GM12878 (cell line): Measurements from ENCODE around the gene EIF2S3B. TPM values are rescaled to one million over a fixed set of nuclear protein-coding genes. Genes with fewer than 3 reads are reported as not detected.

Source experiments
- ATAC-seq: fragments of 200-7000 bp; cut with Tn5 transposase; 3 replicates; pipeline ENCODE4 v1.9.1; 2020; ENCODE audit warnings: mild to moderate bottlenecking, moderate library complexity
- BruUV-seq: library from RNA; stranded (reverse); fragments of 400-500 nt; replicated peaks from 2 replicates; lab custom pipeline; 2021; lab: Mats Ljungman, UMichigan
- CTCF ChIA-PET: fragments of 300-600 bp; sonication (Branson Sonifier 250); formaldehyde crosslinking; extraction: SDS; loops from one replicate; lab custom pipeline; 2021; ENCODE audit warnings: inconsistent platforms; lab: Yijun Ruan, JAX
- POLR2A ChIA-PET: fragments of 350-600 bp; formaldehyde crosslinking; extraction: SDS; loops from one replicate; lab custom pipeline; 2021; ENCODE audit warnings: inconsistent platforms; lab: Charles Lee
- RAD21 ChIA-PET: fragments of 300-600 bp; sonication (Branson Sonifier 250); formaldehyde crosslinking; loops from one replicate; lab custom pipeline; 2023; ENCODE audit warnings: antibody characterized with exemption; ENCODE audit not compliant: unreplicated experiment; lab: Charles Lee
- SMC1A ChIA-PET: fragments of 300-600 bp; sonication (Branson Sonifier 250); formaldehyde crosslinking; loops from one replicate; lab custom pipeline; 2023; ENCODE audit not compliant: unreplicated experiment, uncharacterized antibody; lab: Charles Lee
- DNase-seq: peaks from one replicate; pipeline ENCODE4 v3.0.0-alpha.2; 2011; ENCODE audit warnings: low read depth, low spot score
- FAIRE-seq: peaks from 3 replicates; lab custom pipeline; 2011; peaks lifted over from hg19 to GRCh38; lab: Jason Lieb, UNC
- H2AFZ ChIP-seq: 2 replicates; pipeline ENCODE4 v1.6.0; 2011; ENCODE audit warnings: low read depth, low read length, control low read depth; ENCODE audit not compliant: control insufficient read depth
- H3K27ac ChIP-seq: 2 replicates; pipeline ENCODE4 v1.5.1; 2011; ENCODE audit warnings: control low read depth; ENCODE audit not compliant: control insufficient read depth, insufficient read depth
- H3K27me3 ChIP-seq, 2 experiments: replicated peaks in 1 of 2; 2 replicates each; pipeline versions ENCODE4 v1.6.0 to v1.6.1; 2011; ENCODE audit warnings: low read length in 1 of 2; ENCODE audit not compliant: control insufficient read depth in 2 of 2, insufficient read depth in 2 of 2
- H3K36me3 ChIP-seq, 2 experiments: 2 replicates each; pipeline ENCODE4 v1.5.1; 2011; ENCODE audit warnings: low read length in 1 of 2; ENCODE audit not compliant: control insufficient read depth in 2 of 2, insufficient read depth in 2 of 2
- H3K4me1 ChIP-seq: 2 replicates; pipeline ENCODE4 v1.6.1; 2011; ENCODE audit warnings: mild to moderate bottlenecking, low read length, moderate library complexity, mixed read lengths; ENCODE audit not compliant: control insufficient read depth, insufficient read depth
- H3K4me2 ChIP-seq: 2 replicates; pipeline ENCODE4 v1.6.0; 2011; ENCODE audit warnings: control low read depth; ENCODE audit not compliant: control insufficient read depth, insufficient read depth
- H3K4me3 ChIP-seq: fragments of 200-600 bp; sonication (generic); 2 replicates; pipeline ENCODE4 v1.5.1; 2016
- H3K79me2 ChIP-seq: 2 replicates; pipeline ENCODE4 v1.6.0; 2011; ENCODE audit warnings: low read length; ENCODE audit not compliant: control insufficient read depth, insufficient read depth
- H3K9ac ChIP-seq: 2 replicates; pipeline ENCODE4 v1.8.0; 2011; ENCODE audit warnings: low read length, control low read depth, mixed read lengths; ENCODE audit not compliant: control insufficient read depth, insufficient read depth
- H3K9me3 ChIP-seq: replicated peaks from 3 replicates; pipeline ENCODE4 v1.5.1; 2011; ENCODE audit warnings: mild to moderate bottlenecking, low read length; ENCODE audit not compliant: control insufficient read depth, insufficient read depth
- H4K20me1 ChIP-seq: 2 replicates; pipeline ENCODE4 v1.6.0; 2011; ENCODE audit not compliant: control insufficient read depth, insufficient read depth
- CREM ChIP-seq: IDR thresholded peaks from 2 replicates; pipeline ENCODE4 v1.6.1; 2014; ENCODE audit warnings: antibody characterized with exemption, low read depth
- JUNB ChIP-seq: IDR thresholded peaks from 2 replicates; pipeline ENCODE4 v1.6.1; 2016; ENCODE audit warnings: antibody characterized with exemption, mild to moderate bottlenecking
- MEF2B ChIP-seq: fragments of 450-650 bp; IDR thresholded peaks from 2 replicates; pipeline ENCODE4 v1.6.1; 2018; ENCODE audit warnings: mild to moderate bottlenecking, moderate library complexity; ENCODE audit not compliant: partially characterized antibody, poor library complexity, severe bottlenecking
- SIX5 ChIP-seq: IDR thresholded peaks from 2 replicates; pipeline ENCODE4 v1.6.1; 2011; ENCODE audit warnings: mild to moderate bottlenecking, low read depth, low read length, moderate library complexity; ENCODE audit not compliant: severe bottlenecking
- SMARCA5 ChIP-seq: fragments of 450-650 bp; IDR thresholded peaks from 2 replicates; pipeline ENCODE4 v1.6.1; 2017; ENCODE audit warnings: mild to moderate bottlenecking
- SREBF2 ChIP-seq: IDR thresholded peaks from 2 replicates; pipeline ENCODE4 v1.6.1; 2012; ENCODE audit warnings: mild to moderate bottlenecking, low read length
- STAT1 ChIP-seq: fragments of 450-650 bp; conservative IDR thresholded peaks from 2 replicates; pipeline ENCODE4 v1.6.1; 2014; ENCODE audit warnings: antibody characterized with exemption, mild to moderate bottlenecking
- ZNF274 ChIP-seq: IDR thresholded peaks from one replicate; pipeline ENCODE4 v1.8.0; 2011; ENCODE audit not compliant: insufficient read length, insufficient read depth
- ZNF384 ChIP-seq: IDR thresholded peaks from 2 replicates; pipeline ENCODE4 v1.6.1; 2012; ENCODE audit warnings: low read depth, mild to moderate bottlenecking, low read length, improper control_type of control experiment, borderline replicate concordance
- WGBS: methylation state at CpG from one replicate; pipeline ENCODE4 v1.1.6; 2016; ENCODE audit warnings: low lambda C conversion rate; ENCODE audit not compliant: insufficient replicate concordance, insufficient coverage; ENCODE audit errors: missing lambda C conversion rate; 5-methylcytosine and 5-hydroxymethylcytosine counted together
- in situ Hi-C: fragments of 300-500 bp; cut with MboI; formaldehyde crosslinking; loops from 9 replicates; pipeline ENCODE4 v1.14.3; 2018; ENCODE audit warnings: mixed read lengths
- intact Hi-C: fragments of 100-400 bp; cut with micrococcal nuclease; formaldehyde crosslinking; loops from one replicate; pipeline ENCODE4 v1.14.2; 2022; ENCODE audit not compliant: unreplicated experiment
- polyA plus RNA-seq, 11 experiments: library from polyadenylated mRNA; depleted of rRNA in 4 of 11; unstranded in 6 of 11; stranded (reverse) in 5 of 11; fragments of >200 nt; fragmentation: Nextera tagmentation in 4 of 11; fragmentation: Illumina TruSeq in 1 of 11; extraction: Ambion mirVana in 4 of 11; extraction: Trizol in 1 of 11; gene quantifications; 1 replicate in 1 of 11; 2 replicates in 10 of 11; pipeline versions ENCODE4 v1.2.1 to v1.2.3, GENCODE V29; 2011 to 2016; ENCODE audit warnings: inconsistent platforms in 2 of 11, missing spikeins in 2 of 11, low read depth in 1 of 11
- total RNA-seq, 4 experiments: library from RNA; depleted of rRNA in 3 of 4; stranded (reverse); fragments of >200 nt in 3 of 4; fragmentation: Illumina TruSeq in 1 of 4; extraction: Trizol in 1 of 4; gene quantifications; 2 replicates each; pipeline versions ENCODE4 v1.2.1 to v1.2.3, GENCODE V29; 2013 to 2021
- TF ChIP-seq, protein P1 (sequence below): IDR thresholded peaks from 2 replicates; pipeline ENCODE4 v1.6.1; 2012; ENCODE audit warnings: improper control_type of control experiment, low read depth, low read length; ENCODE audit not compliant: insufficient replicate concordance
- TF ChIP-seq, protein P2 (sequence below): IDR thresholded peaks from 2 replicates; pipeline ENCODE4 v1.6.1; 2011; ENCODE audit warnings: mild to moderate bottlenecking, low read depth, low read length, moderate library complexity; ENCODE audit not compliant: insufficient replicate concordance
- TF ChIP-seq, protein P3 (sequence below): fragments of 450-650 bp; IDR thresholded peaks from 2 replicates; pipeline ENCODE4 v1.6.1; 2018; ENCODE audit warnings: borderline replicate concordance, mild to moderate bottlenecking; ENCODE audit not compliant: partially characterized antibody
- TF ChIP-seq, protein P4 (sequence below): fragments of 450-650 bp; IDR thresholded peaks from 2 replicates; pipeline ENCODE4 v1.6.1; 2017; ENCODE audit warnings: mild to moderate bottlenecking, low read depth, inconsistent platforms; ENCODE audit not compliant: poor library complexity, severe bottlenecking

EIF2S3B gene
- total and polyA plus RNA-seq, 10 of the 15 experiments (the other 5 are each of a cell fraction or from before 2014, with no cell fraction given) = 0.18 to 2.2 (median 1.4) TPM; not detected in 1

DNA sequence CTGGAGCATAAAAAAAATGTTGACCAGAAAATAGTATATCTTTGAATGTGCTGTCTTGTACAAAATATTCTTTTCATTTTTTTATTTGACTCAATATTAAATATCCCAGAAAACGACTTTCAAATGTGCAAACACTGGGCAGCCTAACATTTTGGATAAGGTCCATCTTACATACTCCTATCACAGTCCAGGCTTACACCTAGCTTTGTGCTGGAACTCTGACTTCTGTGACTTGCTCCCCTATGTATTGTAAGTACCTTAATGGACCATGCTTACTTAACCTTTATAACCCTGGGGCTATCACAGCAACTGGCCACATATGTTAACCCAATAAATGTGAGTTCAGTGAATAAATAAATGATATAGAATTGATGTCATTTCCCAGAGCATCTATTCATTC is 7.6 kb upstream of the EIF2S3B start:
- Histone ChIP-seq H3K27ac (no peak overlapping the region), H3K9me3 (no peaks in the 10 kb centered on the region; the same call in 2 of the 3 replicates), H3K27me3 (no peaks in the 10 kb centered on the region), H3K79me2 (no peaks in the 10 kb centered on the region), H3K9ac (no peak overlapping the region), H3K4me2 (no peak overlapping the region), H3K4me1 (no peaks in the 10 kb centered on the region), H3K36me3 (no peaks in the 10 kb centered on the region), H4K20me1 (no peaks in the 10 kb centered on the region), H2AFZ (no peak overlapping the region), H3K4me3 (no peak overlapping the region)
- WGBS = 0% methylated on average over 1 of the region's 1 CpG
- POLR2A ChIA-PET = no interaction called here
- CTCF ChIA-PET = no interaction called here
- BruUV-seq = no TSS peak
- RAD21 ChIA-PET = no interaction called here
- SMC1A ChIA-PET = interaction anchor here (0.7 to 1.9 kb wide), 3 partner anchors 8 to 171 kb away, joined by 3 to 4 read pairs (median 3); no protein-coding TSS in a partner anchor
- ATAC-seq = peak; percentile 18; the same call in 1 of the 3 replicates
- no peak for DNase-seq
- no peak for FAIRE-seq
- in situ Hi-C loops (no loop called here), intact Hi-C loops (loop anchor here (5.0 kb wide), 1 partner anchor 59 kb away; no protein-coding TSS in a partner anchor)
- TF ChIP-seq, protein P1, sequence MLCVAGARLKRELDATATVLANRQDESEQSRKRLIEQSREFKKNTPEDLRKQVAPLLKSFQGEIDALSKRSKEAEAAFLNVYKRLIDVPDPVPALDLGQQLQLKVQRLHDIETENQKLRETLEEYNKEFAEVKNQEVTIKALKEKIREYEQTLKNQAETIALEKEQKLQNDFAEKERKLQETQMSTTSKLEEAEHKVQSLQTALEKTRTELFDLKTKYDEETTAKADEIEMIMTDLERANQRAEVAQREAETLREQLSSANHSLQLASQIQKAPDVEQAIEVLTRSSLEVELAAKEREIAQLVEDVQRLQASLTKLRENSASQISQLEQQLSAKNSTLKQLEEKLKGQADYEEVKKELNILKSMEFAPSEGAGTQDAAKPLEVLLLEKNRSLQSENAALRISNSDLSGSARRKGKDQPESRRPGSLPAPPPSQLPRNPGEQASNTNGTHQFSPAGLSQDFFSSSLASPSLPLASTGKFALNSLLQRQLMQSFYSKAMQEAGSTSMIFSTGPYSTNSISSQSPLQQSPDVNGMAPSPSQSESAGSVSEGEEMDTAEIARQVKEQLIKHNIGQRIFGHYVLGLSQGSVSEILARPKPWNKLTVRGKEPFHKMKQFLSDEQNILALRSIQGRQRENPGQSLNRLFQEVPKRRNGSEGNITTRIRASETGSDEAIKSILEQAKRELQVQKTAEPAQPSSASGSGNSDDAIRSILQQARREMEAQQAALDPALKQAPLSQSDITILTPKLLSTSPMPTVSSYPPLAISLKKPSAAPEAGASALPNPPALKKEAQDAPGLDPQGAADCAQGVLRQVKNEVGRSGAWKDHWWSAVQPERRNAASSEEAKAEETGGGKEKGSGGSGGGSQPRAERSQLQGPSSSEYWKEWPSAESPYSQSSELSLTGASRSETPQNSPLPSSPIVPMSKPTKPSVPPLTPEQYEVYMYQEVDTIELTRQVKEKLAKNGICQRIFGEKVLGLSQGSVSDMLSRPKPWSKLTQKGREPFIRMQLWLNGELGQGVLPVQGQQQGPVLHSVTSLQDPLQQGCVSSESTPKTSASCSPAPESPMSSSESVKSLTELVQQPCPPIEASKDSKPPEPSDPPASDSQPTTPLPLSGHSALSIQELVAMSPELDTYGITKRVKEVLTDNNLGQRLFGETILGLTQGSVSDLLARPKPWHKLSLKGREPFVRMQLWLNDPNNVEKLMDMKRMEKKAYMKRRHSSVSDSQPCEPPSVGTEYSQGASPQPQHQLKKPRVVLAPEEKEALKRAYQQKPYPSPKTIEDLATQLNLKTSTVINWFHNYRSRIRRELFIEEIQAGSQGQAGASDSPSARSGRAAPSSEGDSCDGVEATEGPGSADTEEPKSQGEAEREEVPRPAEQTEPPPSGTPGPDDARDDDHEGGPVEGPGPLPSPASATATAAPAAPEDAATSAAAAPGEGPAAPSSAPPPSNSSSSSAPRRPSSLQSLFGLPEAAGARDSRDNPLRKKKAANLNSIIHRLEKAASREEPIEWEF = no peak
- no peak for TF ChIP-seq ZNF384
- TF ChIP-seq MEF2B = no peak
- TF ChIP-seq, protein P2, sequence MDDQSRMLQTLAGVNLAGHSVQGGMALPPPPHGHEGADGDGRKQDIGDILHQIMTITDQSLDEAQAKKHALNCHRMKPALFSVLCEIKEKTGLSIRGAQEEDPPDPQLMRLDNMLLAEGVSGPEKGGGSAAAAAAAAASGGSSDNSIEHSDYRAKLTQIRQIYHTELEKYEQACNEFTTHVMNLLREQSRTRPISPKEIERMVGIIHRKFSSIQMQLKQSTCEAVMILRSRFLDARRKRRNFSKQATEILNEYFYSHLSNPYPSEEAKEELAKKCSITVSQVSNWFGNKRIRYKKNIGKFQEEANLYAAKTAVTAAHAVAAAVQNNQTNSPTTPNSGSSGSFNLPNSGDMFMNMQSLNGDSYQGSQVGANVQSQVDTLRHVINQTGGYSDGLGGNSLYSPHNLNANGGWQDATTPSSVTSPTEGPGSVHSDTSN = no peak
- no peak for TF ChIP-seq JUNB
- no peak for TF ChIP-seq CREM
- TF ChIP-seq, protein P3, sequence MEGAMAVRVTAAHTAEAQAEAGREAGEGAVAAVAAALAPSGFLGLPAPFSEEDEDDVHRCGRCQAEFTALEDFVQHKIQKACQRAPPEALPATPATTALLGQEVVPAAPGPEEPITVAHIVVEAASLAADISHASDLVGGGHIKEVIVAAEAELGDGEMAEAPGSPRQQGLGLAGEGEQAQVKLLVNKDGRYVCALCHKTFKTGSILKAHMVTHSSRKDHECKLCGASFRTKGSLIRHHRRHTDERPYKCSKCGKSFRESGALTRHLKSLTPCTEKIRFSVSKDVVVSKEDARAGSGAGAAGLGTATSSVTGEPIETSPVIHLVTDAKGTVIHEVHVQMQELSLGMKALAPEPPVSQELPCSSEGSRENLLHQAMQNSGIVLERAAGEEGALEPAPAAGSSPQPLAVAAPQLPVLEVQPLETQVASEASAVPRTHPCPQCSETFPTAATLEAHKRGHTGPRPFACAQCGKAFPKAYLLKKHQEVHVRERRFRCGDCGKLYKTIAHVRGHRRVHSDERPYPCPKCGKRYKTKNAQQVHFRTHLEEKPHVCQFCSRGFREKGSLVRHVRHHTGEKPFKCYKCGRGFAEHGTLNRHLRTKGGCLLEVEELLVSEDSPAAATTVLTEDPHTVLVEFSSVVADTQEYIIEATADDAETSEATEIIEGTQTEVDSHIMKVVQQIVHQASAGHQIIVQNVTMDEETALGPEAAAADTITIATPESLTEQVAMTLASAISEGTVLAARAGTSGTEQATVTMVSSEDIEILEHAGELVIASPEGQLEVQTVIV = no peak
- no peak for TF ChIP-seq SMARCA5
- no peak for TF ChIP-seq STAT1
- no peak for TF ChIP-seq ZNF274
- TF ChIP-seq, protein P4, sequence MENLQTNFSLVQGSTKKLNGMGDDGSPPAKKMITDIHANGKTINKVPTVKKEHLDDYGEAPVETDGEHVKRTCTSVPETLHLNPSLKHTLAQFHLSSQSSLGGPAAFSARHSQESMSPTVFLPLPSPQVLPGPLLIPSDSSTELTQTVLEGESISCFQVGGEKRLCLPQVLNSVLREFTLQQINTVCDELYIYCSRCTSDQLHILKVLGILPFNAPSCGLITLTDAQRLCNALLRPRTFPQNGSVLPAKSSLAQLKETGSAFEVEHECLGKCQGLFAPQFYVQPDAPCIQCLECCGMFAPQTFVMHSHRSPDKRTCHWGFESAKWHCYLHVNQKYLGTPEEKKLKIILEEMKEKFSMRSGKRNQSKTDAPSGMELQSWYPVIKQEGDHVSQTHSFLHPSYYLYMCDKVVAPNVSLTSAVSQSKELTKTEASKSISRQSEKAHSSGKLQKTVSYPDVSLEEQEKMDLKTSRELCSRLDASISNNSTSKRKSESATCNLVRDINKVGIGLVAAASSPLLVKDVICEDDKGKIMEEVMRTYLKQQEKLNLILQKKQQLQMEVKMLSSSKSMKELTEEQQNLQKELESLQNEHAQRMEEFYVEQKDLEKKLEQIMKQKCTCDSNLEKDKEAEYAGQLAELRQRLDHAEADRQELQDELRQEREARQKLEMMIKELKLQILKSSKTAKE = no peak
- TF ChIP-seq SIX5 = no peak
- no peak for TF ChIP-seq SREBF2
